SK-N-SH (cell line): ENCODE measurements around the gene DMRTB1.

ENCODE experiments used
- JUND ChIP-seq: IDR thresholded peaks from 2 replicates; pipeline ENCODE4 v1.4.0; 2012
- MEF2A ChIP-seq: IDR thresholded peaks from 2 replicates; pipeline ENCODE4 v1.4.0; 2012; ENCODE audit warnings: low read depth, borderline replicate concordance
- RAD21 ChIP-seq: IDR thresholded peaks from 2 replicates; pipeline ENCODE4 v1.6.1; 2012; ENCODE audit warnings: mild to moderate bottlenecking, low read length
- SIN3A ChIP-seq: IDR thresholded peaks from 2 replicates; pipeline ENCODE4 v1.6.1; 2012; ENCODE audit warnings: low read depth, mild to moderate bottlenecking, low read length, moderate library complexity, borderline replicate concordance
- TAF1 ChIP-seq: IDR thresholded peaks from 2 replicates; pipeline ENCODE4 v1.6.1; 2012; ENCODE audit warnings: low read depth, mild to moderate bottlenecking, low read length, moderate library complexity, borderline replicate concordance
- TF ChIP-seq, protein P1 (sequence below): IDR thresholded peaks from 2 replicates; pipeline ENCODE4 v1.4.0; 2012; ENCODE audit warnings: low read depth
- TF ChIP-seq, protein P2 (sequence below): fragments of 200-600 bp; sonication (generic); IDR thresholded peaks from 2 replicates; pipeline ENCODE4 v1.6.1; 2017; ENCODE audit warnings: antibody characterized with exemption, mild to moderate bottlenecking, moderate library complexity
- TF ChIP-seq, protein P3 (sequence below): fragments of 150-350 bp; IDR thresholded peaks from 2 replicates; pipeline ENCODE4 v1.6.1; 2017; ENCODE audit warnings: antibody characterized with exemption, low read length, low read depth, borderline replicate concordance
- TF ChIP-seq, protein P4 (sequence below): IDR thresholded peaks from 2 replicates; pipeline ENCODE4 v1.6.1; 2012; ENCODE audit warnings: mild to moderate bottlenecking, low read depth, low read length, moderate library complexity

DNA sequence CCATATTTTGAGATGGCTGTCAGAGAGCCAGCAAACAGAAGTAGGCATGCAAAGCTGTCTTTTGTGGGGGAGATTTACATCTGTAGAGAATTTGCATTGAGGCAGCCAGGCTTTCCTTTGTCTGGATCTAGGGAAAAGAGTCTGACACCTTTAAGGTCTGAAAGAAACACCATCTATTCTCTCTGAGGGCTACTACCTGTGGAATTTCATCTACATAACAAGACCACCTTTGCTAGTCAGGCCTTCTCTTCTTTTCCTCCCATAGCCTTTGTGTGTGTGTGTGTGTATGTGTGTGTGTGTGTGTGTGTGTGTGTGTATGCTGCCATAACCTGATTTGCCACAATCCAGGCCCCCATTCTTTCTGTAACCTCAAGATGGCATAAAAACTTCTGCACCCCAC lies 28.4 kb upstream of the DMRTB1 start:
- TF ChIP-seq JUND, result no peak
- TF ChIP-seq, protein P1, sequence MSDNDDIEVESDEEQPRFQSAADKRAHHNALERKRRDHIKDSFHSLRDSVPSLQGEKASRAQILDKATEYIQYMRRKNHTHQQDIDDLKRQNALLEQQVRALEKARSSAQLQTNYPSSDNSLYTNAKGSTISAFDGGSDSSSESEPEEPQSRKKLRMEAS, result no peak
- TF ChIP-seq, protein P2, sequence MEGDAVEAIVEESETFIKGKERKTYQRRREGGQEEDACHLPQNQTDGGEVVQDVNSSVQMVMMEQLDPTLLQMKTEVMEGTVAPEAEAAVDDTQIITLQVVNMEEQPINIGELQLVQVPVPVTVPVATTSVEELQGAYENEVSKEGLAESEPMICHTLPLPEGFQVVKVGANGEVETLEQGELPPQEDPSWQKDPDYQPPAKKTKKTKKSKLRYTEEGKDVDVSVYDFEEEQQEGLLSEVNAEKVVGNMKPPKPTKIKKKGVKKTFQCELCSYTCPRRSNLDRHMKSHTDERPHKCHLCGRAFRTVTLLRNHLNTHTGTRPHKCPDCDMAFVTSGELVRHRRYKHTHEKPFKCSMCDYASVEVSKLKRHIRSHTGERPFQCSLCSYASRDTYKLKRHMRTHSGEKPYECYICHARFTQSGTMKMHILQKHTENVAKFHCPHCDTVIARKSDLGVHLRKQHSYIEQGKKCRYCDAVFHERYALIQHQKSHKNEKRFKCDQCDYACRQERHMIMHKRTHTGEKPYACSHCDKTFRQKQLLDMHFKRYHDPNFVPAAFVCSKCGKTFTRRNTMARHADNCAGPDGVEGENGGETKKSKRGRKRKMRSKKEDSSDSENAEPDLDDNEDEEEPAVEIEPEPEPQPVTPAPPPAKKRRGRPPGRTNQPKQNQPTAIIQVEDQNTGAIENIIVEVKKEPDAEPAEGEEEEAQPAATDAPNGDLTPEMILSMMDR, result no peak
- TF ChIP-seq, protein P3, sequence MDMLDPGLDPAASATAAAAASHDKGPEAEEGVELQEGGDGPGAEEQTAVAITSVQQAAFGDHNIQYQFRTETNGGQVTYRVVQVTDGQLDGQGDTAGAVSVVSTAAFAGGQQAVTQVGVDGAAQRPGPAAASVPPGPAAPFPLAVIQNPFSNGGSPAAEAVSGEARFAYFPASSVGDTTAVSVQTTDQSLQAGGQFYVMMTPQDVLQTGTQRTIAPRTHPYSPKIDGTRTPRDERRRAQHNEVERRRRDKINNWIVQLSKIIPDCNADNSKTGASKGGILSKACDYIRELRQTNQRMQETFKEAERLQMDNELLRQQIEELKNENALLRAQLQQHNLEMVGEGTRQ, result no peak
- no peak for TF ChIP-seq MEF2A
- no peak for TF ChIP-seq RAD21
- TF ChIP-seq, protein P4, sequence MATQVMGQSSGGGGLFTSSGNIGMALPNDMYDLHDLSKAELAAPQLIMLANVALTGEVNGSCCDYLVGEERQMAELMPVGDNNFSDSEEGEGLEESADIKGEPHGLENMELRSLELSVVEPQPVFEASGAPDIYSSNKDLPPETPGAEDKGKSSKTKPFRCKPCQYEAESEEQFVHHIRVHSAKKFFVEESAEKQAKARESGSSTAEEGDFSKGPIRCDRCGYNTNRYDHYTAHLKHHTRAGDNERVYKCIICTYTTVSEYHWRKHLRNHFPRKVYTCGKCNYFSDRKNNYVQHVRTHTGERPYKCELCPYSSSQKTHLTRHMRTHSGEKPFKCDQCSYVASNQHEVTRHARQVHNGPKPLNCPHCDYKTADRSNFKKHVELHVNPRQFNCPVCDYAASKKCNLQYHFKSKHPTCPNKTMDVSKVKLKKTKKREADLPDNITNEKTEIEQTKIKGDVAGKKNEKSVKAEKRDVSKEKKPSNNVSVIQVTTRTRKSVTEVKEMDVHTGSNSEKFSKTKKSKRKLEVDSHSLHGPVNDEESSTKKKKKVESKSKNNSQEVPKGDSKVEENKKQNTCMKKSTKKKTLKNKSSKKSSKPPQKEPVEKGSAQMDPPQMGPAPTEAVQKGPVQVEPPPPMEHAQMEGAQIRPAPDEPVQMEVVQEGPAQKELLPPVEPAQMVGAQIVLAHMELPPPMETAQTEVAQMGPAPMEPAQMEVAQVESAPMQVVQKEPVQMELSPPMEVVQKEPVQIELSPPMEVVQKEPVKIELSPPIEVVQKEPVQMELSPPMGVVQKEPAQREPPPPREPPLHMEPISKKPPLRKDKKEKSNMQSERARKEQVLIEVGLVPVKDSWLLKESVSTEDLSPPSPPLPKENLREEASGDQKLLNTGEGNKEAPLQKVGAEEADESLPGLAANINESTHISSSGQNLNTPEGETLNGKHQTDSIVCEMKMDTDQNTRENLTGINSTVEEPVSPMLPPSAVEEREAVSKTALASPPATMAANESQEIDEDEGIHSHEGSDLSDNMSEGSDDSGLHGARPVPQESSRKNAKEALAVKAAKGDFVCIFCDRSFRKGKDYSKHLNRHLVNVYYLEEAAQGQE, result no peak
- TF ChIP-seq TAF1, result no peak
- TF ChIP-seq SIN3A, result no peak
